A673 (cell line): ENCODE measurements around the gene SH3RF3.

Experiments
- CTCF ChIP-seq: fragments of 300-800, 200-600 bp; sonication (generic); conservative IDR thresholded peaks from 2 replicates; pipeline ENCODE4 v1.5.1; 2017; ENCODE audit warnings: low read depth, mild to moderate bottlenecking, antibody characterized with exemption, low read length, moderate library complexity, mixed read lengths
- EZH2 ChIP-seq: fragments of 200-600 bp; sonication (generic); IDR thresholded peaks from 2 replicates; pipeline ENCODE4 v1.6.1; 2017; ENCODE audit warnings: borderline replicate concordance, low read depth, mild to moderate bottlenecking, mixed read lengths, antibody characterized with exemption, low read length; ENCODE audit not compliant: poor library complexity, severe bottlenecking

GRCh38 chr2:109472331-109472959, 343.4 kb downstream of the SH3RF3 start:
- no peak for TF ChIP-seq CTCF
- TF ChIP-seq EZH2, result no peak
